ENCODE data around the gene PPP1CC. TPM values are rescaled to one million over a fixed set of nuclear protein-coding genes. Genes with fewer than 3 reads are reported as not detected.

The PPP1CC gene
- 100 to 1,000 TPM in 1 of 2 donors, 10 to 100 TPM in 1; 76.4 to 105 TPM for total RNA-seq

- Histone ChIP-seq H3K27ac (peak within 1 kb of the TSS; percentile 83 to 85), H3K4me1 (ENCODE audit: control insufficient read depth in 1 of 2, low read depth in 2 of 2) (peaks cover 26 to 46% of the 10 kb centered on the region in 2 donors), H3K27me3 (replicated peaks; ENCODE audit: insufficient read depth) (no peaks in the 10 kb centered on the region), H3K9me3 (no peaks in the 10 kb centered on the region), H3K36me3 (no peaks in the 10 kb centered on the region), H3K4me3 (peak within 1 kb of the TSS; percentile 94)
- TF ChIP-seq CTCF (IDR thresholded peaks at IDR 0.05) = no peak
- DNase-seq (ENCODE audit: low spot score) = peak; percentile 86
- ATAC-seq (ENCODE audit: insufficient number of reproducible peaks, low FRiP score, low read depth) = peak; percentile 97
These were observed at the start of gene PPP1CC for GRCh38 chr12:110742718-110743570. TSS of gene PPP1CC (minus strand) at chr12:110742891. CDS start at chr12:110742707, 184 bp downstream.

GRCh38 chr12:110791589-110791988, 48.9 kb upstream of the PPP1CC start:
- Histone ChIP-seq H3K4me1 (ENCODE audit: control insufficient read depth in 1 of 2, low read depth in 2 of 2) (peaks cover 4 to 14% of the 10 kb centered on the region in 2 donors), H3K27ac (no peak overlapping the region), H3K27me3 (replicated peaks; ENCODE audit: insufficient read depth) (no peaks in the 10 kb centered on the region), H3K36me3 (no peaks in the 10 kb centered on the region), H3K9me3 (no peaks in the 10 kb centered on the region), H3K4me3 (no peak overlapping the region)
- DNase-seq (ENCODE audit: low spot score) (no peak), ATAC-seq (ENCODE audit: insufficient number of reproducible peaks, low FRiP score, low read depth) (no peak)
- no peak for TF ChIP-seq CTCF (IDR thresholded peaks at IDR 0.05)

- no peak for TF ChIP-seq CTCF (IDR thresholded peaks at IDR 0.05)
- no peak for DNase-seq (ENCODE audit: low spot score)
- H3K27me3 ChIP-seq (replicated peaks; ENCODE audit: insufficient read depth) = no peaks in the 10 kb centered on the region
- no peaks in the 10 kb centered on the region for H3K36me3 ChIP-seq
- H3K9me3 ChIP-seq = no peaks in the 10 kb centered on the region
- ATAC-seq (ENCODE audit: insufficient number of reproducible peaks, low FRiP score, low read depth) = no peak
- H3K4me3 ChIP-seq = no peak overlapping the region
- no peak overlapping the region for H3K27ac ChIP-seq
- peaks cover 4 to 14% of the 10 kb centered on the region in 2 donors for H3K4me1 ChIP-seq (ENCODE audit: control insufficient read depth in 1 of 2, low read depth in 2 of 2)
These were observed 47.6 kb upstream of the PPP1CC start for GRCh38 chr12:110790301-110790700.

GRCh38 chr12:110786012-110786411, 43.3 kb upstream of the PPP1CC start:
- Histone ChIP-seq H3K27me3 (replicated peaks; ENCODE audit: insufficient read depth) (no peaks in the 10 kb centered on the region), H3K27ac (no peak overlapping the region), H3K4me1 (ENCODE audit: control insufficient read depth in 1 of 2, low read depth in 2 of 2) (peaks cover 4 to 13% of the 10 kb centered on the region in 2 donors), H3K9me3 (no peaks in the 10 kb centered on the region), H3K4me3 (no peak overlapping the region), H3K36me3 (no peaks in the 10 kb centered on the region)
- ATAC-seq (ENCODE audit: insufficient number of reproducible peaks, low FRiP score, low read depth) (no peak), DNase-seq (ENCODE audit: low spot score) (no peak)
- no peak for TF ChIP-seq CTCF (IDR thresholded peaks at IDR 0.05)

- Histone ChIP-seq H3K27me3 (replicated peaks; ENCODE audit: insufficient read depth) (no peaks in the 10 kb centered on the region), H3K4me1 (ENCODE audit: control insufficient read depth in 1 of 2, low read depth in 2 of 2) (peaks cover 0 to 5% of the 10 kb centered on the region in 2 donors), H3K27ac (no peak overlapping the region), H3K36me3 (no peaks in the 10 kb centered on the region), H3K9me3 (no peaks in the 10 kb centered on the region), H3K4me3 (no peak overlapping the region)
- TF ChIP-seq CTCF (IDR thresholded peaks at IDR 0.05) = no peak
- no peak for ATAC-seq (ENCODE audit: insufficient number of reproducible peaks, low FRiP score, low read depth)
- no peak for DNase-seq (ENCODE audit: low spot score)
These were observed 42.5 kb upstream of the PPP1CC start for GRCh38 chr12:110785240-110785639.
